H1 (cell line): ENCODE results near the gene DAW1. TPM values are rescaled to one million over a fixed set of nuclear protein-coding genes. Genes with fewer than 3 reads are reported as not detected.

Experiments used
- CTCF ChIA-PET: fragments of 300-600 bp; sonication (Branson Sonifier 250); formaldehyde crosslinking; loops from one replicate; lab custom pipeline; 2021; ENCODE audit not compliant: partially characterized antibody; lab: Charles Lee
- POLR2A ChIA-PET: fragments of 300-600 bp; sonication (Branson Sonifier 250); formaldehyde crosslinking; loops from one replicate; lab custom pipeline; 2021; ENCODE audit warnings: inconsistent platforms; ENCODE audit not compliant: partially characterized antibody; lab: Charles Lee
- DNase-seq, 2 experiments: peaks; one replicate each; pipeline versions ENCODE4 v3.0.0 to v3.0.0-alpha.2; 2010 to 2022; ENCODE audit warnings: low spot score in 2 of 2, low read depth in 1 of 2, mixed read lengths in 1 of 2
- FAIRE-seq: peaks from 2 replicates; lab custom pipeline; 2011; peaks lifted over from hg19 to GRCh38; lab: Jason Lieb, UNC
- H2AFZ ChIP-seq: 2 replicates; pipeline ENCODE4 v1.8.1; 2012; ENCODE audit warnings: low read length, inconsistent platforms
- H2AK5ac ChIP-seq: 2 replicates; pipeline ENCODE4 v1.6.1; 2013; ENCODE audit warnings: low read depth, low read length
- H2BK120ac ChIP-seq: replicated peaks from 2 replicates; pipeline ENCODE3; 2013; ENCODE audit warnings: low read depth, low read length, inconsistent platforms
- H2BK12ac ChIP-seq: 2 replicates; pipeline ENCODE4 v1.6.1; 2013; ENCODE audit warnings: low read depth, low read length
- H2BK15ac ChIP-seq: 2 replicates; pipeline ENCODE4 v1.6.1; 2013; ENCODE audit warnings: low read length
- H2BK20ac ChIP-seq: 2 replicates; pipeline ENCODE4 v1.6.1; 2013; ENCODE audit warnings: low read length
- H2BK5ac ChIP-seq: 2 replicates; pipeline ENCODE4 v1.6.1; 2013; ENCODE audit warnings: low read depth, low read length
- H3K14ac ChIP-seq: 2 replicates; pipeline ENCODE4 v1.6.1; 2013; ENCODE audit warnings: inconsistent platforms; ENCODE audit not compliant: insufficient read length
- H3K18ac ChIP-seq: 2 replicates; pipeline ENCODE4 v1.6.1; 2013; ENCODE audit warnings: low read length; ENCODE audit errors: extremely low read depth
- H3K23ac ChIP-seq: 2 replicates; pipeline ENCODE4 v1.6.1; 2013; ENCODE audit warnings: inconsistent platforms; ENCODE audit not compliant: insufficient read length
- H3K23me2 ChIP-seq: 2 replicates; pipeline ENCODE4 v1.6.1; 2013; ENCODE audit warnings: low read depth, low read length
- H3K27ac ChIP-seq: 2 replicates; pipeline ENCODE4 v1.6.1; 2011; ENCODE audit warnings: low read depth, low read length, inconsistent platforms
- H3K27me3 ChIP-seq, 4 experiments: replicated peaks in 1 of 4; 1 replicate in 1 of 4; 2 replicates in 3 of 4; pipeline versions ENCODE4 v1.6.1 to v1.8.1; 2011 to 2013; ENCODE audit warnings: low read length in 3 of 4, mild to moderate bottlenecking in 3 of 4, inconsistent platforms in 2 of 4, mixed read lengths in 2 of 4, moderate library complexity in 1 of 4; ENCODE audit not compliant: control insufficient read depth in 3 of 4, insufficient read depth in 3 of 4; ENCODE audit errors: extremely low read depth in 1 of 4
- H3K36me3 ChIP-seq, 4 experiments: 2 replicates each; pipeline versions ENCODE4 v1.6.1 to v1.8.1; 2011 to 2013; ENCODE audit warnings: mild to moderate bottlenecking in 4 of 4, low read length in 3 of 4, moderate library complexity in 2 of 4, control low read depth in 1 of 4, inconsistent platforms in 1 of 4; ENCODE audit not compliant: insufficient read depth in 4 of 4, control insufficient read depth in 2 of 4
- H3K4ac ChIP-seq: replicated peaks from 2 replicates; pipeline ENCODE3; 2013; ENCODE audit warnings: low read length, low read depth, mixed read lengths, inconsistent platforms; ENCODE audit not compliant: insufficient read length
- H3K4me1 ChIP-seq, 4 experiments: replicated peaks in 1 of 4; 1 replicate in 1 of 4; 2 replicates in 3 of 4; pipeline versions ENCODE4 v1.6.1 to v1.8.1; 2011 to 2013; ENCODE audit warnings: low read length in 3 of 4, inconsistent platforms in 2 of 4, mixed read lengths in 1 of 4; ENCODE audit not compliant: insufficient read depth in 4 of 4, control insufficient read depth in 3 of 4
- H3K4me2 ChIP-seq, 2 experiments: 2 replicates each; pipeline versions ENCODE4 v1.6.1 to v1.8.1; 2011 to 2013; ENCODE audit warnings: low read depth in 2 of 2, low read length in 2 of 2, control low read depth in 1 of 2, inconsistent platforms in 1 of 2, mild to moderate bottlenecking in 1 of 2; ENCODE audit not compliant: insufficient read depth in 1 of 2
- H3K4me3 ChIP-seq, 4 experiments: fragments of 200-600, 300-600 bp in 1 of 4; sonication (generic), shearing (Covaris generic), sonication (Bioruptor Twin) in 1 of 4; 2 replicates each; pipeline versions ENCODE4 v1.5.1 to v1.8.1; 2011 to 2016; ENCODE audit warnings: low read length in 4 of 4, low read depth in 3 of 4, control low read depth in 2 of 4, inconsistent platforms in 2 of 4, mild to moderate bottlenecking in 2 of 4, mixed read lengths in 1 of 4, moderate library complexity in 1 of 4; ENCODE audit not compliant: insufficient read depth in 2 of 4; ENCODE audit errors: extremely low read depth in 1 of 4
- H3K56ac ChIP-seq: replicated peaks from 2 replicates; pipeline ENCODE3; 2013; ENCODE audit warnings: low read depth, mild to moderate bottlenecking, mixed read lengths, low read length, inconsistent platforms; ENCODE audit not compliant: insufficient read length
- H3K79me1 ChIP-seq: 2 replicates; pipeline ENCODE4 v1.6.1; 2013; ENCODE audit warnings: low read depth, low read length, control low read depth
- H3K79me2 ChIP-seq, 2 experiments: 2 replicates each; pipeline versions ENCODE4 v1.6.1 to v1.8.1; 2012 to 2013; ENCODE audit warnings: low read length in 2 of 2, mild to moderate bottlenecking in 2 of 2, inconsistent platforms in 1 of 2; ENCODE audit not compliant: insufficient read depth in 2 of 2, control insufficient read depth in 1 of 2
- H3K9ac ChIP-seq, 4 experiments: replicated peaks in 1 of 4; 1 replicate in 1 of 4; 2 replicates in 3 of 4; pipeline versions ENCODE4 v1.6.1 to v1.8.1; 2011 to 2013; ENCODE audit warnings: low read depth in 3 of 4, low read length in 3 of 4, control low read depth in 2 of 4, mild to moderate bottlenecking in 2 of 4, moderate library complexity in 2 of 4, inconsistent platforms in 1 of 4; ENCODE audit errors: extremely low read depth in 1 of 4
- H3K9me3 ChIP-seq, 2 experiments: 2 replicates each; pipeline versions ENCODE4 v1.6.1 to v1.8.1; 2012 to 2013; ENCODE audit warnings: mild to moderate bottlenecking in 2 of 2, moderate library complexity in 2 of 2, control low read depth in 1 of 2, inconsistent platforms in 1 of 2, low read depth in 1 of 2, low read length in 1 of 2, mixed read lengths in 1 of 2; ENCODE audit not compliant: insufficient read depth in 2 of 2
- H4K20me1 ChIP-seq, 2 experiments: replicated peaks in 1 of 2; 2 replicates each; pipeline versions ENCODE3 to v1.8.1; 2011 to 2013; ENCODE audit warnings: inconsistent platforms in 2 of 2, low read length in 2 of 2, mild to moderate bottlenecking in 1 of 2; ENCODE audit not compliant: insufficient read depth in 2 of 2, control insufficient read depth in 1 of 2
- H4K5ac ChIP-seq: 2 replicates; pipeline ENCODE4 v1.6.1; 2013; ENCODE audit warnings: low read length, low read depth, mixed read lengths, inconsistent platforms; ENCODE audit not compliant: insufficient read length
- H4K8ac ChIP-seq: 2 replicates; pipeline ENCODE4 v1.8.0; 2013; ENCODE audit warnings: mild to moderate bottlenecking, moderate library complexity, low read length, inconsistent platforms; ENCODE audit not compliant: insufficient read depth; ENCODE audit errors: extremely low read depth
- H4K91ac ChIP-seq: replicated peaks from 2 replicates; pipeline ENCODE3; 2013; ENCODE audit warnings: low read length, mixed read lengths, inconsistent platforms; ENCODE audit not compliant: insufficient read length
- CBX8 ChIP-seq: fragments of 300-800, 300-1000 bp; sonication (generic); IDR thresholded peaks from 2 replicates; pipeline ENCODE4 v1.7.1; 2016; ENCODE audit warnings: low read depth, low read length, borderline replicate concordance
- CHD1 ChIP-seq: IDR thresholded peaks from 2 replicates; pipeline ENCODE4 v1.6.1; 2012; ENCODE audit warnings: low read depth, low read length, improper control_type of control experiment
- EZH2 ChIP-seq: fragments of 200-600 bp; sonication (generic); IDR thresholded peaks from 2 replicates; pipeline ENCODE4 v1.7.1; 2012; ENCODE audit warnings: low read depth, mild to moderate bottlenecking, moderate library complexity, low read length, inconsistent platforms; ENCODE audit not compliant: severe bottlenecking
- HDAC6 ChIP-seq: IDR thresholded peaks from one replicate; pipeline ENCODE4 v1.7.1; 2012; ENCODE audit warnings: low read depth, mild to moderate bottlenecking, inconsistent platforms, low read length, moderate library complexity
- KDM4A ChIP-seq: IDR thresholded peaks from one replicate; pipeline ENCODE4 v1.7.1; 2012; ENCODE audit warnings: low read depth, mild to moderate bottlenecking, moderate library complexity, low read length, inconsistent platforms; ENCODE audit not compliant: severe bottlenecking
- NANOG ChIP-seq: IDR thresholded peaks from 2 replicates; pipeline ENCODE4 v1.6.1; 2011; ENCODE audit warnings: low read length, low read depth, mild to moderate bottlenecking, inconsistent platforms; ENCODE audit not compliant: insufficient read depth, poor library complexity, severe bottlenecking
- POLR2A ChIP-seq, 2 experiments: IDR thresholded peaks; 1 replicate in 1 of 2; 2 replicates in 1 of 2; pipeline ENCODE4 v1.6.1; 2011; ENCODE audit warnings: low read depth in 2 of 2, low read length in 2 of 2, mild to moderate bottlenecking in 2 of 2; ENCODE audit errors: control extremely low read depth in 1 of 2
- RAD21 ChIP-seq, 2 experiments: IDR thresholded peaks in 1 of 2; conservative IDR thresholded peaks in 1 of 2; 2 replicates each; pipeline ENCODE4 v1.6.1; 2011; ENCODE audit warnings: low read depth in 2 of 2, low read length in 2 of 2, improper control_type of control experiment in 1 of 2, inconsistent platforms in 1 of 2, mild to moderate bottlenecking in 1 of 2, moderate library complexity in 1 of 2
- RFX5 ChIP-seq: IDR thresholded peaks from 2 replicates; pipeline ENCODE4 v1.6.1; 2011; ENCODE audit warnings: low read depth, low read length, improper control_type of control experiment, borderline replicate concordance
- SIRT6 ChIP-seq: IDR thresholded peaks from one replicate; pipeline ENCODE4 v1.7.1; 2012; ENCODE audit warnings: low read length, inconsistent platforms
- SP1 ChIP-seq: IDR thresholded peaks from 2 replicates; pipeline ENCODE4 v1.6.1; 2011; ENCODE audit warnings: low read depth, low read length
- TAF1 ChIP-seq: IDR thresholded peaks from 2 replicates; pipeline ENCODE4 v1.6.1; 2011; ENCODE audit warnings: mild to moderate bottlenecking, low read depth, low read length
- TCF12 ChIP-seq: IDR thresholded peaks from 2 replicates; pipeline ENCODE4 v1.6.1; 2011; ENCODE audit warnings: low read depth, mild to moderate bottlenecking, low read length
- WGBS, 2 experiments: shearing (Covaris generic) in 1 of 2; methylation state at CpG; one replicate each; pipeline versions ENCODE4 v1.1.6 to v1.1.7; 2013 to 2015; ENCODE audit warnings: low lambda C conversion rate in 2 of 2, mixed read lengths in 2 of 2, inconsistent platforms in 1 of 2, low coverage in 1 of 2, missing lambda C conversion rate in 1 of 2; ENCODE audit not compliant: insufficient replicate concordance in 2 of 2, insufficient coverage in 1 of 2, insufficient read length in 1 of 2; ENCODE audit errors: extremely low coverage in 1 of 2, missing lambda C conversion rate in 1 of 2; 5-methylcytosine and 5-hydroxymethylcytosine counted together
- polyA plus RNA-seq, 7 experiments: library from polyadenylated mRNA; depleted of rRNA in 3 of 7; stranded (reverse) in 5 of 7; unstranded in 2 of 7; fragments of >200 nt in 5 of 7; fragments of 200-250 nt in 2 of 7; gene quantifications; 1 replicate in 5 of 7; 2 replicates in 1 of 7; 4 replicates in 1 of 7; pipeline versions ENCODE4 v1.2.1 to v1.2.3, GENCODE V29; 2011 to 2013; ENCODE audit warnings: missing spikeins in 2 of 7, mixed read lengths in 2 of 7
- total RNA-seq: library from RNA; stranded (reverse); fragmentation: NEBNext Ultra II Directional; extraction: Animal tissue kit (Norgen Biotek cat#: 25700); gene quantifications from 2 replicates; pipeline ENCODE4 v1.2.1, GENCODE V29; 2021

The DAW1 gene
- total and polyA plus RNA-seq, 2 of the 8 experiments (the other 6 are each of a cell fraction or from before 2014, with no cell fraction given) = 0.44 to 1.4 TPM

GRCh38 chr2:227877421-227878310 lies 6.2 kb downstream of the DAW1 start:
- Histone ChIP-seq H3K36me3 (no peaks in the 10 kb centered on the region; a peak in 1 of 8 replicates), H3K9me3 (no peaks in the 10 kb centered on the region), H3K27me3 (no peaks in the 10 kb centered on the region), H2BK20ac (no peak overlapping the region), H3K79me2 (no peaks in the 10 kb centered on the region), H2BK12ac (no peak overlapping the region), H4K5ac (no peak overlapping the region), H3K27ac (no peak overlapping the region), H3K79me1 (no peaks in the 10 kb centered on the region), H2BK5ac (no peak overlapping the region), H3K4me3 (no peak overlapping the region), H3K18ac (no peak overlapping the region), H2BK15ac (no peak overlapping the region), H4K20me1 (no peaks in the 10 kb centered on the region), H2AK5ac (no peak overlapping the region), H3K14ac (no peak overlapping the region), H4K8ac (no peak overlapping the region), H3K56ac (no peak overlapping the region), H4K91ac (no peak overlapping the region), H3K4me2 (no peak overlapping the region), H3K23me2 (no peaks in the 10 kb centered on the region), H3K4me1 (no peaks in the 10 kb centered on the region), H3K4ac (no peak overlapping the region), H3K9ac (no peak overlapping the region), H2AFZ (no peak overlapping the region), H2BK120ac (no peak overlapping the region), H3K23ac (no peak overlapping the region)
- ChIA-PET CTCF (interaction anchor here (0.8 to 2.7 kb wide), 6 partner anchors 13 to 172 kb away, joined by 3 to 8 read pairs (median 4); no protein-coding TSS in a partner anchor), POLR2A (no interaction called here)
- FAIRE-seq (no peak), DNase-seq (no peak)
- TF ChIP-seq TCF12 = no peak
- TF ChIP-seq RFX5 = no peak
- no peak for TF ChIP-seq SP1
- TF ChIP-seq TAF1 = no peak
- TF ChIP-seq SIRT6 = no peak
- TF ChIP-seq CHD1 = no peak
- no peak for TF ChIP-seq KDM4A
- no peak for TF ChIP-seq EZH2
- TF ChIP-seq CBX8 = no peak
- no peak for TF ChIP-seq HDAC6
- no peak for TF ChIP-seq RAD21 (IDR thresholded peaks at IDR 0.05 in 1 of 2, conservative IDR thresholded peaks at IDR 0.05 in 1 of 2; ENCODE audit: low read depth in 2 of 2, low read length in 2 of 2)
- TF ChIP-seq NANOG = no peak
- no peak for TF ChIP-seq POLR2A (IDR thresholded peaks at IDR 0.05; ENCODE audit: control extremely low read depth in 1 of 2, low read depth in 2 of 2, low read length in 2 of 2)
- WGBS, 2 experiments = 78% methylated on average over 9 of the region's 9 CpGs; no CpG with 5 or more reads in 1 of the 2 experiments
